ENCODE results near the gene DHODH.

DHODH gene

GRCh38 chr16:72025404-72026114, 17.0 kb downstream of the DHODH start:
- no peaks in the 10 kb centered on the region for H3K4me1 ChIP-seq (ENCODE audit: insufficient read depth, insufficient read length)

GRCh38 chr16:72027669-72028378, 19.3 kb downstream of the DHODH start:
- Histone ChIP-seq H3K36me3 (ENCODE audit: insufficient read depth, insufficient read length, low read length) (peaks cover 29% of the 10 kb centered on the region), H3K4me3 (ENCODE audit: insufficient read length, low read depth) (no peak overlapping the region), H3K27me3 (ENCODE audit: insufficient read depth, insufficient read length) (no peaks in the 10 kb centered on the region), H3K4me1 (ENCODE audit: insufficient read depth, insufficient read length) (no peaks in the 10 kb centered on the region), H3K9me3 (ENCODE audit: insufficient read depth, low read length) (no peaks in the 10 kb centered on the region), H3K9ac (ENCODE audit: insufficient read length, low read depth) (no peak overlapping the region)
- DNase-seq (ENCODE audit: low read depth, low spot score), result no peak
- no peak for TF ChIP-seq SUZ12 (IDR thresholded peaks at IDR 0.05; ENCODE audit: extremely low read depth, insufficient read depth, insufficient read length)
- no peak for TF ChIP-seq ZNF274 (IDR thresholded peaks at IDR 0.05; ENCODE audit: low read depth, low read length)
- TF ChIP-seq YY1 (IDR thresholded peaks at IDR 0.05; ENCODE audit: insufficient read depth, insufficient read length), result no peak

More at GRCh38 chr16:72025404-72026114, 17.0 kb downstream of the DHODH start:
- Histone ChIP-seq H3K9ac (ENCODE audit: insufficient read length, low read depth) (no peak overlapping the region), H3K4me3 (ENCODE audit: insufficient read length, low read depth) (no peak overlapping the region), H3K9me3 (ENCODE audit: insufficient read depth, low read length) (no peaks in the 10 kb centered on the region), H3K27me3 (ENCODE audit: insufficient read depth, insufficient read length) (no peaks in the 10 kb centered on the region), H3K36me3 (ENCODE audit: insufficient read depth, insufficient read length, low read length) (peaks cover 51% of the 10 kb centered on the region)
- DNase-seq (ENCODE audit: low read depth, low spot score), result no peak
- TF ChIP-seq ZNF274 (IDR thresholded peaks at IDR 0.05; ENCODE audit: low read depth, low read length), result no peak
- TF ChIP-seq SUZ12 (IDR thresholded peaks at IDR 0.05; ENCODE audit: extremely low read depth, insufficient read depth, insufficient read length), result no peak
- no peak for TF ChIP-seq YY1 (IDR thresholded peaks at IDR 0.05; ENCODE audit: insufficient read depth, insufficient read length)

GRCh38 chr16:72029567-72030271, 21.2 kb downstream of the DHODH start:
- Histone ChIP-seq H3K4me3 (ENCODE audit: insufficient read length, low read depth) (no peak overlapping the region), H3K27me3 (ENCODE audit: insufficient read depth, insufficient read length) (no peaks in the 10 kb centered on the region), H3K9me3 (ENCODE audit: insufficient read depth, low read length) (no peaks in the 10 kb centered on the region), H3K9ac (ENCODE audit: insufficient read length, low read depth) (no peak overlapping the region), H3K4me1 (ENCODE audit: insufficient read depth, insufficient read length) (no peaks in the 10 kb centered on the region), H3K36me3 (ENCODE audit: insufficient read depth, insufficient read length, low read length) (peaks cover 12% of the 10 kb centered on the region)
- DNase-seq (ENCODE audit: low read depth, low spot score), result no peak
- no peak for TF ChIP-seq YY1 (IDR thresholded peaks at IDR 0.05; ENCODE audit: insufficient read depth, insufficient read length)
- no peak for TF ChIP-seq ZNF274 (IDR thresholded peaks at IDR 0.05; ENCODE audit: low read depth, low read length)
- TF ChIP-seq SUZ12 (IDR thresholded peaks at IDR 0.05; ENCODE audit: extremely low read depth, insufficient read depth, insufficient read length), result no peak

GRCh38 chr16:72033437-72033836, 24.9 kb downstream of the DHODH start:
- H3K4me1 ChIP-seq (ENCODE audit: insufficient read depth, insufficient read length), result no peaks in the 10 kb centered on the region
- DNase-seq (ENCODE audit: low read depth, low spot score), result no peak
- H3K9me3 ChIP-seq (ENCODE audit: insufficient read depth, low read length), result no peaks in the 10 kb centered on the region
- no peak for TF ChIP-seq ZNF274 (IDR thresholded peaks at IDR 0.05; ENCODE audit: low read depth, low read length)
- TF ChIP-seq YY1 (IDR thresholded peaks at IDR 0.05; ENCODE audit: insufficient read depth, insufficient read length), result no peak
- TF ChIP-seq SUZ12 (IDR thresholded peaks at IDR 0.05; ENCODE audit: extremely low read depth, insufficient read depth, insufficient read length), result no peak
- H3K36me3 ChIP-seq (ENCODE audit: insufficient read depth, insufficient read length, low read length), result peaks cover under 1% of the 10 kb centered on the region
- no peak overlapping the region for H3K4me3 ChIP-seq (ENCODE audit: insufficient read length, low read depth)
- no peak overlapping the region for H3K9ac ChIP-seq (ENCODE audit: insufficient read length, low read depth)
- no peaks in the 10 kb centered on the region for H3K27me3 ChIP-seq (ENCODE audit: insufficient read depth, insufficient read length)

- no peaks in the 10 kb centered on the region for H3K4me1 ChIP-seq (ENCODE audit: insufficient read depth, insufficient read length)
- TF ChIP-seq ZNF274 (IDR thresholded peaks at IDR 0.05; ENCODE audit: low read depth, low read length), result no peak
- no peak for TF ChIP-seq SUZ12 (IDR thresholded peaks at IDR 0.05; ENCODE audit: extremely low read depth, insufficient read depth, insufficient read length)
- TF ChIP-seq YY1 (IDR thresholded peaks at IDR 0.05; ENCODE audit: insufficient read depth, insufficient read length), result no peak
- H3K9me3 ChIP-seq (ENCODE audit: insufficient read depth, low read length), result no peaks in the 10 kb centered on the region
- no peaks in the 10 kb centered on the region for H3K27me3 ChIP-seq (ENCODE audit: insufficient read depth, insufficient read length)
- DNase-seq (ENCODE audit: low read depth, low spot score), result no peak
- H3K4me3 ChIP-seq (ENCODE audit: insufficient read length, low read depth), result no peak overlapping the region
- no peak overlapping the region for H3K9ac ChIP-seq (ENCODE audit: insufficient read length, low read depth)
- no peaks in the 10 kb centered on the region for H3K36me3 ChIP-seq (ENCODE audit: insufficient read depth, insufficient read length, low read length)
Observed at GRCh38 chr16:72036098-72036497, 27.6 kb downstream of the DHODH start.

GRCh38 chr16:72042157-72042660, 33.7 kb downstream of the DHODH start:
- H3K27me3 ChIP-seq (ENCODE audit: insufficient read depth, insufficient read length), result no peaks in the 10 kb centered on the region
- no peaks in the 10 kb centered on the region for H3K9me3 ChIP-seq (ENCODE audit: insufficient read depth, low read length)
- DNase-seq (ENCODE audit: low read depth, low spot score), result no peak
- no peak overlapping the region for H3K9ac ChIP-seq (ENCODE audit: insufficient read length, low read depth)
- TF ChIP-seq SUZ12 (IDR thresholded peaks at IDR 0.05; ENCODE audit: extremely low read depth, insufficient read depth, insufficient read length) (no peak), YY1 (IDR thresholded peaks at IDR 0.05; ENCODE audit: insufficient read depth, insufficient read length) (no peak)
- no peak overlapping the region for H3K4me3 ChIP-seq (ENCODE audit: insufficient read length, low read depth)
- no peaks in the 10 kb centered on the region for H3K36me3 ChIP-seq (ENCODE audit: insufficient read depth, insufficient read length, low read length)
- no peaks in the 10 kb centered on the region for H3K4me1 ChIP-seq (ENCODE audit: insufficient read depth, insufficient read length)

GRCh38 chr16:72043058-72043457, 34.5 kb downstream of the DHODH start:
- Histone ChIP-seq H3K9me3 (ENCODE audit: insufficient read depth, low read length) (no peaks in the 10 kb centered on the region), H3K4me3 (ENCODE audit: insufficient read length, low read depth) (no peak overlapping the region), H3K4me1 (ENCODE audit: insufficient read depth, insufficient read length) (no peaks in the 10 kb centered on the region), H3K27me3 (ENCODE audit: insufficient read depth, insufficient read length) (no peaks in the 10 kb centered on the region), H3K36me3 (ENCODE audit: insufficient read depth, insufficient read length, low read length) (no peaks in the 10 kb centered on the region), H3K9ac (ENCODE audit: insufficient read length, low read depth) (no peak overlapping the region)
- TF ChIP-seq ZNF274 (IDR thresholded peaks at IDR 0.05; ENCODE audit: low read depth, low read length), result no peak
- DNase-seq (ENCODE audit: low read depth, low spot score), result no peak

Data from NT2/D1 (cell line).